ENCODE measurements around the gene RAB3GAP1. TPM values are rescaled to one million over a fixed set of nuclear protein-coding genes. Genes with fewer than 3 reads are reported as not detected.

Gene RAB3GAP1
- total and polyA plus RNA-seq, 2 donors (not counting 1 experiment from before 2014, with no cell fraction given): 15.6 to 62.2 TPM

DNA sequence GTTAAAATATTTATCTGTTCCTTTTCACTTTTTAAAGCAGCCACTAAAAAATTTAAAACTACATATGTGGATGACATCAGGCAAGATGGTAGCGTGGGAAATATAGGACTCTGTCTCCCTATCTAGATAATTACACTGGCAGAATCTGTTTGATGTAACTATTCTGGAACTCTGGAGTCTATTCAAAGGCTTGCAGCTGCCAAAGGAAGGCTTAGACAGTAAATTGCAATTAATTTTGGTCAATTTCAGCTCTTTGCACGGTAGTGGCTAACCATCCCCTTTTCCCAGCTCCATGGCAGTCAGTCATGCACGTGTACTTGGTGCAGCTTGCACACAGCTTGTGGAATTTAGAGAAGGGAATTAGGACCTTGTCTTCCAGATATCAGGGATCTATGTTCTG lies 135.2 kb downstream of the RAB3GAP1 start:
- no peak overlapping the region for H3K4me3 Mint-ChIP-seq
- H3K4me1 ChIP-seq (ENCODE audit: control insufficient read depth in 2 of 2, insufficient read depth in 2 of 2, low read length in 2 of 2): no peaks in the 10 kb centered on the region
- DNase-seq (no peak), ATAC-seq (ENCODE audit: low read depth) (no peak)
- peaks cover 1 to 21% (median 17%) of the 10 kb centered on the region in 3 donors for H3K9me3 ChIP-seq (ENCODE audit: control extremely low read depth in 1 of 3, control insufficient read depth in 2 of 3, insufficient read depth in 1 of 3, low read length in 2 of 3)
- intact Hi-C loops (cut with micrococcal nuclease): no loop called here
- no peak overlapping the region for H3K9ac ChIP-seq (ENCODE audit: low read length)
- no peaks in the 10 kb centered on the region for H3K27me3 ChIP-seq (replicated peaks in 1 of 4; ENCODE audit: control extremely low read depth in 1 of 4, control insufficient read depth in 3 of 4, insufficient read depth in 4 of 4, low read length in 3 of 4)
- POLR2A ChIA-PET: no interaction called here
- no peaks in the 10 kb centered on the region for H3K27me3 Mint-ChIP-seq
- no peak overlapping the region for H2AFZ ChIP-seq (ENCODE audit: insufficient read depth, low read depth, low read length, poor library complexity, severe bottlenecking)
- H3K4me3 ChIP-seq (ENCODE audit: control extremely low read depth in 1 of 5, extremely low read depth in 1 of 5, insufficient read depth in 1 of 5, low read depth in 2 of 5, low read length in 4 of 5): no peak overlapping the region
- H3K27ac ChIP-seq (ENCODE audit: low read length in 2 of 2): no peak overlapping the region
- peaks cover 6% of the 10 kb centered on the region for H3K9me3 Mint-ChIP-seq (ENCODE audit: insufficient read depth)
- H3K4me2 ChIP-seq (replicated peaks; ENCODE audit: low read depth, low read length, poor library complexity, severe bottlenecking): no peak overlapping the region
- H3K79me2 ChIP-seq (ENCODE audit: control insufficient read depth, insufficient read depth, low read length): no peaks in the 10 kb centered on the region
- 100% methylated on average over 2 of the region's 3 CpGs for WGBS (ENCODE audit: insufficient coverage)
- H3K4me1 Mint-ChIP-seq: no peaks in the 10 kb centered on the region
- no peak for TF ChIP-seq EZH2 (IDR thresholded peaks at IDR 0.05; ENCODE audit: borderline replicate concordance, insufficient read depth, low read depth, low read length, poor library complexity, severe bottlenecking)
- TF ChIP-seq, protein P1, sequence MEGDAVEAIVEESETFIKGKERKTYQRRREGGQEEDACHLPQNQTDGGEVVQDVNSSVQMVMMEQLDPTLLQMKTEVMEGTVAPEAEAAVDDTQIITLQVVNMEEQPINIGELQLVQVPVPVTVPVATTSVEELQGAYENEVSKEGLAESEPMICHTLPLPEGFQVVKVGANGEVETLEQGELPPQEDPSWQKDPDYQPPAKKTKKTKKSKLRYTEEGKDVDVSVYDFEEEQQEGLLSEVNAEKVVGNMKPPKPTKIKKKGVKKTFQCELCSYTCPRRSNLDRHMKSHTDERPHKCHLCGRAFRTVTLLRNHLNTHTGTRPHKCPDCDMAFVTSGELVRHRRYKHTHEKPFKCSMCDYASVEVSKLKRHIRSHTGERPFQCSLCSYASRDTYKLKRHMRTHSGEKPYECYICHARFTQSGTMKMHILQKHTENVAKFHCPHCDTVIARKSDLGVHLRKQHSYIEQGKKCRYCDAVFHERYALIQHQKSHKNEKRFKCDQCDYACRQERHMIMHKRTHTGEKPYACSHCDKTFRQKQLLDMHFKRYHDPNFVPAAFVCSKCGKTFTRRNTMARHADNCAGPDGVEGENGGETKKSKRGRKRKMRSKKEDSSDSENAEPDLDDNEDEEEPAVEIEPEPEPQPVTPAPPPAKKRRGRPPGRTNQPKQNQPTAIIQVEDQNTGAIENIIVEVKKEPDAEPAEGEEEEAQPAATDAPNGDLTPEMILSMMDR (IDR thresholded peaks at IDR 0.05): no peak
- H3K27ac Mint-ChIP-seq: no peak overlapping the region
- H3K36me3 ChIP-seq (replicated peaks in 1 of 2; ENCODE audit: control extremely low read depth in 1 of 2, control insufficient read depth in 1 of 2, extremely low read depth in 1 of 2, insufficient read depth in 2 of 2, low read length in 1 of 2): peaks cover 0 to 4% of the 10 kb centered on the region in 2 experiments
- CTCF ChIA-PET: no interaction called here
- H4K20me1 ChIP-seq (ENCODE audit: control insufficient read depth, insufficient read depth, low read length, poor library complexity, severe bottlenecking): no peaks in the 10 kb centered on the region

DNA sequence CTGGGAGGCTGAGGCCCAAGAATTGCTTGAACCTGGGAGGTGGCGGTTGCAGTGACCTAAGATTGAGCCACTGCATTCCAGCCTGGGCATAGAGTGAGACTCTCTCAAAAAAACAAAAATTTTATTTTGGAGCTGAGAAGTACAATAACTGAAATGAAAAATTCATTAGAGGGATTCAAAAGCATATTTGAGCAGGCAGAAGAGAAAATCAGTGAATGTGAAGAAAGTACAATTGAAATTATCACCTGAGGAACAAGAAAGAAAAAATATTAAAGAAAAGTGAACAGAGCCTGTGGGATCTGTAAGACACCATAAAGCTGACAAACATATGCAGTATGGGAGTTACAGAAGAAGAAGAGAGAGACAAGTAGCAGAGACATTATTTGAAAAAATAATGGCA lies 137.1 kb downstream of the RAB3GAP1 start:
- Histone ChIP-seq H3K27me3 (replicated peaks in 1 of 4; ENCODE audit: control extremely low read depth in 1 of 4, control insufficient read depth in 3 of 4, insufficient read depth in 4 of 4, low read length in 3 of 4) (no peaks in the 10 kb centered on the region), H3K79me2 (ENCODE audit: control insufficient read depth, insufficient read depth, low read length) (no peaks in the 10 kb centered on the region), H3K4me2 (replicated peaks; ENCODE audit: low read depth, low read length, poor library complexity, severe bottlenecking) (no peak overlapping the region), H3K4me1 (ENCODE audit: control insufficient read depth in 2 of 2, insufficient read depth in 2 of 2, low read length in 2 of 2) (no peaks in the 10 kb centered on the region), H3K36me3 (replicated peaks in 1 of 2; ENCODE audit: control extremely low read depth in 1 of 2, control insufficient read depth in 1 of 2, extremely low read depth in 1 of 2, insufficient read depth in 2 of 2, low read length in 1 of 2) (peaks cover 0 to 4% of the 10 kb centered on the region in 2 experiments), H4K20me1 (ENCODE audit: control insufficient read depth, insufficient read depth, low read length, poor library complexity, severe bottlenecking) (no peaks in the 10 kb centered on the region), H3K9ac (ENCODE audit: low read length) (no peak overlapping the region), H3K27ac (ENCODE audit: low read length in 2 of 2) (no peak overlapping the region), H3K9me3 (ENCODE audit: control extremely low read depth in 1 of 3, control insufficient read depth in 2 of 3, insufficient read depth in 1 of 3, low read length in 2 of 3) (peaks cover 3 to 26% (median 17%) of the 10 kb centered on the region in 3 donors), H2AFZ (ENCODE audit: insufficient read depth, low read depth, low read length, poor library complexity, severe bottlenecking) (no peak overlapping the region), H3K4me3 (ENCODE audit: control extremely low read depth in 1 of 5, extremely low read depth in 1 of 5, insufficient read depth in 1 of 5, low read depth in 2 of 5, low read length in 4 of 5) (no peak overlapping the region)
- no peak for TF ChIP-seq EZH2 (IDR thresholded peaks at IDR 0.05; ENCODE audit: borderline replicate concordance, insufficient read depth, low read depth, low read length, poor library complexity, severe bottlenecking)
- TF ChIP-seq, protein P1 (IDR thresholded peaks at IDR 0.05): no peak
- ChIA-PET CTCF (no interaction called here), POLR2A (no interaction called here)
- Mint-ChIP-seq H3K9me3 (ENCODE audit: insufficient read depth) (peaks cover 10% of the 10 kb centered on the region), H3K27ac (no peak overlapping the region), H3K4me1 (no peaks in the 10 kb centered on the region), H3K4me3 (no peak overlapping the region), H3K27me3 (no peaks in the 10 kb centered on the region)
- no CpG with 5 or more reads among the region's 1 CpG for WGBS (ENCODE audit: insufficient coverage)
- no peak for ATAC-seq (ENCODE audit: low read depth)
- intact Hi-C loops (cut with micrococcal nuclease): no loop called here
- DNase-seq: no peak
